ENCODE measurements around the gene SLC35F3.
"Not testable (repeated sequence)": the region's sequence is repeated elsewhere in the genome, so short reads cannot be mapped to it uniquely, and the experiment has no call there.

The SLC35F3 gene

GRCh38 chr1:234096161-234096770 is 191.8 kb downstream of the SLC35F3 start:
- no peak for DNase-seq (ENCODE audit: low read depth in 4 of 4, low spot score in 1 of 4)

GRCh38 chr1:234102583-234102982 is 198.1 kb downstream of the SLC35F3 start:
- DNase-seq (ENCODE audit: low read depth in 4 of 4, low spot score in 1 of 4), result no peak

GRCh38 chr1:234103198-234103597 is 198.7 kb downstream of the SLC35F3 start:
- no peak for DNase-seq (ENCODE audit: low read depth in 4 of 4, low spot score in 1 of 4)

- DNase-seq (ENCODE audit: low read depth in 4 of 4, low spot score in 1 of 4), result no peak
These were observed 201.6 kb downstream of the SLC35F3 start for GRCh38 chr1:234106032-234106431.

DNA sequence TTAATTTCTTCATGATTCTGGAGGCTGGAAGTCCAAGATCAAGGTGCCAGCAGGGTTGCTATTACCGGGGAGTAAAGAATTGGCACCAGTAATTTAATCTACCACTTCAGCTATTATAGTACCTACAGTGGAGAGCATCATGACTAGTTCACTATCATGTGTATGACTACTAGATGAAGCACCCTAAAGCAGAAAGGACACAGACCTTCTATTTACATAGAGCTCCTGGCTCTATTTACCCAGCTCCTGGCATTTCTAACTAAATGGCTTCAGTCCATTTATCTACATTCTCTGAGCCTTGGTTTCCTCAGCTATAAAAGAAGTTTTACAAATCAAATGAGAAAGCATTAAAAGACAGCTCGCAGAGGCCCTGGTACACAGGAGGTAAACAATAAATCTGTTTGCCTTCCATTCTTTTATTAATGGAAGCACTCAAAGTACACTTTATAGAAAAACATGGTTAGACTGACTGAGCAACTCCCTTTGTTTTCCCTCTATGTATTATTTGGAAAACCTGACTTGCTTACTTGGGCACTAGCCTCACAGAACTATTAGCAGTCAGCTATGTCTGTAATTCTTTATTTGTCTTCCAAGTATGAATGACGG is 203.0 kb downstream of the SLC35F3 start:
- DNase-seq (ENCODE audit: low read depth in 4 of 4, low spot score in 1 of 4), result no peak

GRCh38 chr1:234108921-234109320 is 204.4 kb downstream of the SLC35F3 start:
- no peak for DNase-seq (ENCODE audit: low read depth in 4 of 4, low spot score in 1 of 4)

GRCh38 chr1:234109840-234110239 is 205.4 kb downstream of the SLC35F3 start:
- DNase-seq (ENCODE audit: low read depth in 4 of 4, low spot score in 1 of 4), result no peak

- no peak for DNase-seq (ENCODE audit: low read depth in 4 of 4, low spot score in 1 of 4)
These were observed 207.1 kb downstream of the SLC35F3 start for GRCh38 chr1:234111458-234112142.

DNA sequence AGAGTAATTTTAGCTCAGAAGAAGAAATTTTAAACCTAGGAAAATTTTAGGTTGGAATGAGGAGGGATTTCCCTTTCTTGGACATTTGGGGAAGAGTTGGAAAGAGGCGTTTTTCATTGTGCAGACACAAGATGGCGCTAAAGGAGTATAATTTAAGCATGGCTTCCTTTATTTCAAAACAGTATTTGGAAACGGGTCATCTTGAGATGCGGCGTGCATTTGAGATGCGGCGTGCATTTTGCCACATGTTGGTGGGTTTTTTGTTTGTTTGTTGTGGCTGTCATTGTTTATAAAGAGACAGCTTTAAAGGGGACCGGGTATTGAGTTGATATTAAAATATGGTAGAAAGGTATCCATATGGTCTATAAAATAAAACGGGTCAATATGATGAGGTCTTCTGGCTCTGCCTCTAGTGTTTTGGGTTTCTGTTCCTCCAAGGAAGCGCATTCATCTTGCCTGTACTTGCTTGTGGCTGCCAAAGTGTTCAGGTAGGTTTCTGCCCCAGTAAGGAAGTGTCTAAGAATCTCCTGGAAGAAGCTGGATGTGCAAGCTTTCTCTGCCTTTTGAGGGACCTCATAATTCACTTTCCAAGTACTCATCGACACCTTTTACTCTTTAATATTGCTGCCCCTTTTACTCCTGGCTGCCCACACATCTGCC is 210.3 kb downstream of the SLC35F3 start:
- DNase-seq (ENCODE audit: low read depth in 4 of 4, low spot score in 1 of 4), result peak in 1 of 4 experiments; percentile 4

- no peak for DNase-seq (ENCODE audit: low read depth in 4 of 4, low spot score in 1 of 4)
These were observed 214.4 kb downstream of the SLC35F3 start for GRCh38 chr1:234118911-234119310.

GRCh38 chr1:234119431-234119830 is 215.0 kb downstream of the SLC35F3 start:
- no peak for DNase-seq (ENCODE audit: low read depth in 4 of 4, low spot score in 1 of 4)

- DNase-seq (ENCODE audit: low read depth in 4 of 4, low spot score in 1 of 4), result no peak
These were observed 216.0 kb downstream of the SLC35F3 start for GRCh38 chr1:234120327-234120944.

- DNase-seq (ENCODE audit: low read depth in 4 of 4, low spot score in 1 of 4), result not testable (repeated sequence)
These were observed 217.2 kb downstream of the SLC35F3 start for GRCh38 chr1:234121659-234122058.

DNA sequence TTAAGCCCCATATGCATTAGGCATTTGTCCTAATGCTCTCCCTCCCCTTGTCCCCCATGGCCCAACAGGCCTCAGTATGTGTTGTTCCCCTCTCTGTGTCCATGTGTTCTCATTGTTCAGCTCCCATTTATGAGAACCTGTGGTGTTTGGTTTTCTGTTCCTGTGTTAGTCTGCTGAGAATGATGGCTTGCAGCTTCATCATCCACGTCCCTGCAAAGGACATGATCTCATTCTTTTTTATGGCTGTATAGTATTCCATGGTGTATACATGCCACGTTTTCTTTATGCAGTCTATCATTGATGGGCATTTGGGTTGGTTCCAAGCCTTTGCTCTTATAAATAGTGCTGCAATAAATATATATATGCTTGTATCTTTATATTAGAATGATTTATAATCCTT is 218.1 kb downstream of the SLC35F3 start:
- DNase-seq (ENCODE audit: low read depth in 4 of 4, low spot score in 1 of 4), result not testable (repeated sequence)

DNA sequence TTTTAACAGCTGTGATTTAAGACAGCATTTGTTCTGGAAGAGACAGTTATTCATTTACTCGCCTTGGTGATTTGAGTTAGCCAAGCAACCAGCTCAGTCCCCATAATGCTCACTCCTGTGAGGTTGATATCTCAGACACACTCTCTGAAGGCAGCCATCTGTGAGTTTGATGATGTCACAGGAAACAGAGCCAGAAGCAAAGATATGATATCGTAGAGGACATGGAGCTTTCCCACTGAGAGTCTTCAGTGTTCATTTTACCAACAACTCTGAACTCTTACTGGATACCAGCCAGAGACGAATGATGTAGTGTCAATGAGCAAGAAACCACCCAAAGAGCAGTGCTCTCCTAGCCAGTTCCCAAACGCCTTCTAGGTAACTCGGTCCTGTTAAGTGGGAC is 219.4 kb downstream of the SLC35F3 start:
- no peak for DNase-seq (ENCODE audit: low read depth in 4 of 4, low spot score in 1 of 4)

DNA sequence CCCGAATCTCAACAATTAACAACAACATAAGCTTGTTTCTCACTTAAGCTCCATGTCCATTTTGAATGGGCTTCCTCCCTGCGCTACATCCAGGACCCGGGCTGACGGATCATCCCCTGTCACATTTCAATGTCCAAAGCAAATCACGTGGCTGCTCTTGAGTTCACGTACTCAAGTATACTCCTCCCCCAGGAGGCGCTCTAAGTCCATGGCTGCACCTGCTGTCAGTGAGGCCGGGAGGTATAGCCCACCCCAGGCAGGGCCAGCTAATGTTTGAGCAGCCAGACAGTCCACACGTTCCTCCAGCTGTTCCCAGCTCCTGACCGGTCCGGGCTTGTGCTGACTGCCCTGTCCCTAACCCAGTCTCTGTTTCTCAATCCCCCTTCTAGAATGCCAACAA is 220.8 kb downstream of the SLC35F3 start:
- DNase-seq (ENCODE audit: low read depth in 4 of 4, low spot score in 1 of 4), result peak in 3 of 4 experiments; percentile 9 to 28 (median 16)

DNA sequence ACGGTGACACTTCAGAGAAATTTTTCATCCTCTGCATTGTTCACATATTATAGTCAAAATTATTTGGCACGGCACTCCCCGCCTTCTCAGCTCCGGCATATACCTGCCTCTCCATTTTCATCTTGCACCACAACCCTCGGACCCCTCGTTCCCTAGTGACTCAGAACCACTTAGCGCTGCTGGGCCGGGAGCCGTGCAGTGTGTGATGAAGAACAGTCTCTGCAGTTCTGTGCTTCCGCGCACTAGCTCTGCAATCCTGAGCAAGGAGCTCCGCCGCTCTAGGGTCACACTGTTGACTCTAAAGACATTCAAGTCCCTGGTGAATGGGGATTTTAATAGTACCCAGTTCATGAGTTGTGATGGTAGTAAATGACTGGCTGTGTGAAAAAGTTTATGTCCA is 221.2 kb downstream of the SLC35F3 start:
- DNase-seq (ENCODE audit: low read depth in 4 of 4, low spot score in 1 of 4), result no peak

DNA sequence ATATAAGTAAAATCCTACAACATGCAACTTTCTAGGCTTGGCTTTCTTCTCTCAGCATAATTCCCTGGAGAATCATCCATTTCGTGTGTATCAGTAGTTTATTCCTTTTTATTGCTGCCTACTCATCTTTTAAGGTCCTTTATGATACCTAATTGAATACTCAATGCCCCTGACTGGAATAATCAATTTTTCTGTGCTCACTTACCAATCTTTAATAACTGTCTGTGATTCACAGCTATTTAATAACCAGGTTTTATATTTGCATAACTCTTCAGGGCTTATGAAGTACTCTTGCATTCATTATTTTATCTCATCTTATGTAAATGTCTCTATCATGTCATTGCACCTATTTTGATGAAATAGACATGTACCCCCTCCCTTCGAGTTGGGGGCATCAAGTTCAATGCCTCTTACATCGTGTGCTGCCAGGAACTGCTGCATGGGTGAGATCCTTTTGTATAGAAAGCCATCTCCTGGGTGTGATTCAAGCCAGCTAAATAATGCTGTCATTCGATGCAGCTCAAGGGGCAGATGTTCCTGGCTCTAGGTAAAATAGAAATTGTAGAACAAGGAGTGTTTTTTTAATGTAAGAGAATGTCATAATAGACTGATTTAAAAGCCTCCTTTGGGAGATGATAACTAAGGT is 222.7 kb downstream of the SLC35F3 start:
- DNase-seq (ENCODE audit: low read depth in 4 of 4, low spot score in 1 of 4), result no peak

DNA sequence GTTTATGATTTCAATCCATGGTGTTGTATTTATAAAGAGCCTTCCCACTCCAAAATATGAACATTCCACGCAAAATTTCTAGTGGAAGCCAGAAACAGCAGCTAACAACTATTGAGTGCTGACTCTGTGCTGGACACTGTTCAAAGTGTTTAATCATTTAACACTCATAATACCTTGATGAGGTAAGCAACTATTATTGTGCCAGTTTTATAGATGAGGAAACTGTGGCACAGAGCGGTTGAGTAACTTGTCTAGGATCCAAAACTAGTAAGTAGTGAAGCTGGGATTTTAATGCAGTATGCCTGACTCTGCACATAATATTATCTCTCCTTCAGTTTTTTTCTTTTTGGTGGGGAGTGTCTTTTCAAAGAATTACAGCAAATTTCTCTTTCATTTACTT is 228.3 kb downstream of the SLC35F3 start:
- DNase-seq (ENCODE audit: low read depth in 4 of 4, low spot score in 1 of 4), result no peak

- no peak for DNase-seq (ENCODE audit: low read depth in 4 of 4, low spot score in 1 of 4)
These were observed 230.4 kb downstream of the SLC35F3 start for GRCh38 chr1:234134878-234135277.

GRCh38 chr1:234135501-234135900 is 231.0 kb downstream of the SLC35F3 start:
- DNase-seq (ENCODE audit: low read depth in 4 of 4, low spot score in 1 of 4), result no peak

Data from stimulated activated CD4-positive, alpha-beta T cell treated with anti-CD3 and anti-CD28 coated beads, Interleukin-1b, Interleukin-23, amount 100 ng/mL, for 24 hours (primary cell).